Small intestine (tissue), 7 donors: ENCODE measurements around the gene TOM1. TPM values are rescaled to one million over a fixed set of nuclear protein-coding genes. Genes with fewer than 3 reads are reported as not detected.

Experiments
- DNase-seq, 2 donors: peaks; one replicate each; pipeline versions ENCODE4 v3.0.0 to v3.0.0-alpha.2; 2013
- FAIRE-seq: peaks from 2 replicates; lab custom pipeline; 2012; peaks lifted over from hg19 to GRCh38; lab: Jason Lieb, UNC
- H3K27ac ChIP-seq, 3 donors: one replicate each; pipeline ENCODE4 v1.5.1; 2013; ENCODE audit warnings: low read length in 2 of 3, mild to moderate bottlenecking in 2 of 3, control low read depth in 1 of 3, inconsistent platforms in 1 of 3, low read depth in 1 of 3, moderate library complexity in 1 of 3
- H3K27me3 ChIP-seq, 3 donors: one replicate each; pipeline ENCODE4 v1.6.1; 2013; ENCODE audit warnings: low read length in 3 of 3, inconsistent platforms in 1 of 3; ENCODE audit not compliant: control insufficient read depth in 3 of 3, insufficient read depth in 3 of 3
- H3K36me3 ChIP-seq, 3 donors: one replicate each; pipeline ENCODE4 v1.6.1; 2013; ENCODE audit warnings: low read length in 3 of 3, inconsistent platforms in 1 of 3, low read depth in 1 of 3, mild to moderate bottlenecking in 1 of 3, moderate library complexity in 1 of 3; ENCODE audit not compliant: control insufficient read depth in 3 of 3, insufficient read depth in 2 of 3
- H3K4me1 ChIP-seq, 3 donors: one replicate each; pipeline ENCODE4 v1.6.1; 2013; ENCODE audit warnings: low read length in 2 of 3, inconsistent platforms in 1 of 3, low read depth in 1 of 3, mild to moderate bottlenecking in 1 of 3, moderate library complexity in 1 of 3; ENCODE audit not compliant: control insufficient read depth in 3 of 3, insufficient read depth in 2 of 3
- H3K4me3 ChIP-seq, 3 donors: one replicate each; pipeline ENCODE4 v1.5.1; 2013; ENCODE audit warnings: low read length in 3 of 3, control low read depth in 1 of 3, inconsistent platforms in 1 of 3, low read depth in 1 of 3, mild to moderate bottlenecking in 1 of 3, moderate library complexity in 1 of 3
- H3K9me3 ChIP-seq, 2 donors: one replicate each; pipeline ENCODE4 v1.6.1; 2013; ENCODE audit warnings: low read depth in 1 of 2, low read length in 1 of 2; ENCODE audit not compliant: control insufficient read depth in 2 of 2, insufficient read depth in 1 of 2
- WGBS, 3 donors: extraction: QIAGEN DNeasy Blood & Tissue Kit; methylation state at CpG; one replicate each; pipeline ENCODE4 v1.1.7; 2013; 5-methylcytosine and 5-hydroxymethylcytosine counted together
- polyA plus RNA-seq, 4 donors: library from polyadenylated mRNA; stranded (reverse) in 3 of 4; unstranded in 1 of 4; fragments of 200-250 nt in 3 of 4; fragments of 120-200 nt in 1 of 4; gene quantifications; one replicate each; pipeline versions ENCODE4 v1.2.1 to v1.2.3, GENCODE V29; 2013
- donor health status: healthy with polysubstance abuse.
- donor health status: control.
- donor health status: control.
- donor health status: Bipolar disorder and iron deficiency.
- donor health status: healthy.

Gene TOM1
- polyA plus RNA-seq, 4 donors, result 46.6 to 112 (median 91.0) TPM

DNA sequence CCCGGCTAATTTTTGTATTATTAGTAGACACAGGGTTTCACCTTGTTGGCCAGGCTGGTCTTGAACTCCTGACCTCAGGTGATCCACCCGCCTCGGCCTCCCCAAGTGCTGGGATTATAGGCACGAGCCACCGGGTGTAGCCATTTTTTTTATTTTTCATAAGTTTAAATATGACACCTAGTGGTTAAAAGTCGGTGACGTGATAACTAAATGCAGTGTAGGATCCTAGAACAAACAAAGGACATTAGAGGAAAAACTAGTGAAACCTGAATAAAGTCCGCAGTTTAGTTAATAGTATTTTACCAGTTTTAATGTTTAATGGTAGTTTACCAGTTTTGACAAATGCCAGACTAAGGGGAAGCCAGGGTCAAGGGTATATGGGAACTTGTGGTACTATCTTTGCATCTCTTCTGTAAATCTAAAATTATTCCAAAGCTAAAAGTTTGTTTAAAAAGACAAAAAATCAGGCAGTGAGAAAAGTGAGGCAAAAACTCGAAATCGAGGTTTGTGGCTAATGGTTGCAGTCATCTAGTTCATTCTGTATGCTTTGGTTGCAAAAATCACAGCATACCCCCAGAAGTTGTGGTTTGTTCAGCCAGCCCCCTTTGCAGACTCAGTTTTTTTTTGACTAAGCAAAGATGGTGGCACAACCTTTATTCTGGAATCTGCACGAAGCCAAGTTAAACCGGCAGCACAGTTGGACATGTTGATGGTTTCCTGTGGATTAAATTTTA, 29.6 kb downstream of the TOM1 start:
- DNase-seq, result peak in 1 of 2 donors; percentile 37
- no peak overlapping the region for H3K4me3 ChIP-seq
- 60 to 70% (median 64%) methylated on average over 12 of the region's 12 CpGs for WGBS, 3 donors
- H3K27ac ChIP-seq, result peak overlapping the region in 1 of 3 donors; percentile 34
- H3K4me1 ChIP-seq, result peaks cover 0 to 47% (median 5%) of the 10 kb centered on the region in 3 donors
- H3K27me3 ChIP-seq, result no peaks in the 10 kb centered on the region
- peaks cover 6 to 75% (median 27%) of the 10 kb centered on the region in 3 donors for H3K36me3 ChIP-seq
- H3K9me3 ChIP-seq, result no peaks in the 10 kb centered on the region
- no peak for FAIRE-seq

DNA sequence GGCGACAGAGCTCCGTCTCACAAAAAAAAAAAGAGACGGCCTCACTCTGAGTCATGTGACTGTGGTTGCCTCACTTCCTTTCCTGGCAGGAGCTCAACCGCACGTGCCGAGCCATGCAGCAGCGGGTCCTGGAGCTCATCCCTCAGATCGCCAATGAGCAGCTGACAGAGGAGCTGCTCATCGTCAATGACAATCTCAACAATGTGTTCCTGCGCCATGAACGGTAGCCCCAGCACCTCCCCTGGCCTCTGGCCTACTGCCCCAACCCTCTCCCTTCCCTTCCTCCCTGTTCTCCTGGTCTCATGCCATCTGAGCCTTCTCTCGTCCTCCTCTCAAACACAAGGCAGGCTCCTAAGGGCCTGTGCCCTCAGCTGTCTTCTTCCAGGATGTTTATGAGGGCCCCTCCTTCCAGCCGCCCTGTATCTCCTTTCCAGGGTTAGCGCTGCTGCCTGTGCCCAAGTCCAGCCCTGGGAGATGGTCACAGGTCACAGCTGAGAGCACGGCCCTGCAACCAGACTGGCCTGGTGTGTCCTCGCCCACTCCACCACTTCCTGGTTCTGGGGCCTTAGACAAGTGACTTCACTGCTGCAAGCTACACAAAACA, 30.7 kb downstream of the TOM1 start:
- Histone ChIP-seq H3K4me1 (peaks cover 0 to 47% (median 5%) of the 10 kb centered on the region in 3 donors), H3K4me3 (no peak overlapping the region), H3K9me3 (no peaks in the 10 kb centered on the region), H3K27me3 (no peaks in the 10 kb centered on the region), H3K27ac (peak overlapping the region; percentile 52 to 80 (median 62)), H3K36me3 (peaks cover 8 to 78% (median 28%) of the 10 kb centered on the region in 3 donors)
- WGBS, 3 donors, result 46 to 75% (median 46%) methylated on average over 16 of the region's 16 CpGs
- DNase-seq (peak; percentile 29 to 64), FAIRE-seq (no peak)

DNA sequence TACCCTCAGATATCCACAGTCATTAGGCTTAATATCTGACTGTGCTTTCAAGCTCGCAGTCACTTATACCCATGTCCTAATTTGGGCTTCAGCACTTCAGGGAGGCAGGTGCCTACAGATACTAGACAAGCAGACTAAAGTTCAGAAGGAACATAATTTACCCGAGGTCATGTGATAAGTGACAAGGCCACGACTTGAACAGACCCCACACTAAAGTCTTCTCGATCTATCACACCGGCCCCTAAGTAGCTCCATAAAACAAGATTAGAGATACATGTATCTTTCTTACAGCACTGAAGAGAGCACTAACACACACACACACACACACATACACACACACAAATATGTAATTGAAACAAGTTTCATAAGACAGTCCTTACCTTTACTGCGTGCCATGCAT, 32.6 kb downstream of the TOM1 start:
- WGBS, 3 donors, result 27 to 69% (median 56%) methylated on average over 6 of the region's 6 CpGs
- Histone ChIP-seq H3K4me1 (peaks cover 0 to 47% (median 5%) of the 10 kb centered on the region in 3 donors), H3K36me3 (peaks cover 11 to 87% (median 25%) of the 10 kb centered on the region in 3 donors), H3K4me3 (no peak overlapping the region), H3K9me3 (no peaks in the 10 kb centered on the region), H3K27me3 (no peaks in the 10 kb centered on the region), H3K27ac (peak overlapping the region in 1 of 3 donors; percentile 44)
- DNase-seq, result peak in 1 of 2 donors; percentile 79
- no peak for FAIRE-seq

- 91 to 95% (median 91%) methylated on average over 7 of the region's 7 CpGs for WGBS, 3 donors
Measured at GRCh38 chr22:35333220-35333619, 33.5 kb downstream of the TOM1 start.

GRCh38 chr22:35334004-35334403, 34.3 kb downstream of the TOM1 start:
- Histone ChIP-seq H3K36me3 (peaks cover 11 to 89% (median 21%) of the 10 kb centered on the region in 3 donors), H3K4me3 (no peak overlapping the region), H3K27ac (no peak overlapping the region), H3K4me1 (peaks cover 0 to 36% (median 5%) of the 10 kb centered on the region in 3 donors), H3K9me3 (no peaks in the 10 kb centered on the region), H3K27me3 (no peaks in the 10 kb centered on the region)
- FAIRE-seq (no peak), DNase-seq (no peak)
- 61 to 71% (median 69%) methylated on average over 9 of the region's 9 CpGs for WGBS, 3 donors

More at GRCh38 chr22:35333220-35333619, 33.5 kb downstream of the TOM1 start:
- FAIRE-seq (no peak), DNase-seq (no peak)
- Histone ChIP-seq H3K27ac (peak overlapping the region in 1 of 3 donors; percentile 44), H3K27me3 (no peaks in the 10 kb centered on the region), H3K4me3 (no peak overlapping the region), H3K36me3 (peaks cover 11 to 88% (median 22%) of the 10 kb centered on the region in 3 donors), H3K9me3 (no peaks in the 10 kb centered on the region), H3K4me1 (peaks cover 0 to 42% (median 5%) of the 10 kb centered on the region in 3 donors)

GRCh38 chr22:35335468-35335867, 35.8 kb downstream of the TOM1 start:
- WGBS, 3 donors, result 82 to 89% (median 84%) methylated on average over 7 of the region's 7 CpGs
- DNase-seq, result no peak
- Histone ChIP-seq H3K36me3 (peaks cover 11 to 92% (median 22%) of the 10 kb centered on the region in 3 donors), H3K27ac (no peak overlapping the region), H3K4me1 (peaks cover 0 to 30% (median 3%) of the 10 kb centered on the region in 3 donors), H3K27me3 (no peaks in the 10 kb centered on the region), H3K9me3 (no peaks in the 10 kb centered on the region), H3K4me3 (no peak overlapping the region)
- no peak for FAIRE-seq

DNA sequence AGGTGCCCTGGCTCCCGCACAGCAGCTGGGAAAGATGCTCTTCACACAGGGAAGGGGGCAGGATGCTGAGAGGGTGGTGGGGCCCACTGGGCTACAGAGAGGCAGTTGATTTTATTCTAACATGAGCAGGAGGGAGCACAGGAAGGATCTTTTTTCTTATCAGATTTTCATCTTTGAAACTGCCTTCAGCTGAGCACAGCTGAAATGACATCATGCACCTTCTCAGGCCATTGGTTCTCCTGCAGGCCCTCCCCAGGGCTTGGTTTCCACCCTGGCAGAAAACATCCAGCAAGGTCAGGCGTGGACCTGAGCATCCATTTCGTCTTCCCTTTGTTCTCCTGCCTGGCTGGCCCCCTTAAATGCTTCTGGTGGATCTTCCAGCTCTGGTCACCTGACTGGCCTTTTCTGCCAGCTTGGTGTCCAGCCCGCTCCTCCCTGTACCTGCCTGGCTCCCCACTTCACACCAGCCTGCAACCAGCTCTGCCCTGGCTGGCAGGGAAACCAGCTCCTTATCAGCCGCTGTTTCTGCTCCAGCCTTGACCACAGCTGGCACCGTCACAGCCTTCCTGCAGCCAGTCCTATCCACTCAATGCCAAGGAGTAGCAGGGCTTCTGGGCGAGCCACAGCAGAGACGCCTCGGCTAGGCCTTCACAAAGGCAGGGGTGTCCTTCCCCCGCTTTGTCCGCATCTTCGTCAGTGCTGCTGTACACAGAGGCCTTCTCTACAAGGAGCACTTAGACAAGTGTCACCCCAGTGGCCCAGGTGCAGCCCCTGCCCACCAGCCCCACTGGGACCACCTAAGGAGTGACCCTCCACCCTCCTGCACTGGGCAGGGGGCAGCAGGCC, 36.5 kb downstream of the TOM1 start:
- Histone ChIP-seq H3K4me3 (no peak overlapping the region), H3K9me3 (no peaks in the 10 kb centered on the region), H3K36me3 (peaks cover 11 to 92% (median 25%) of the 10 kb centered on the region in 3 donors), H3K4me1 (peaks cover 0 to 23% (median 0%) of the 10 kb centered on the region in 3 donors), H3K27me3 (no peaks in the 10 kb centered on the region), H3K27ac (no peak overlapping the region)
- FAIRE-seq, result no peak
- 87 to 93% (median 88%) methylated on average over 12 of the region's 12 CpGs for WGBS, 3 donors
- DNase-seq, result no peak

DNA sequence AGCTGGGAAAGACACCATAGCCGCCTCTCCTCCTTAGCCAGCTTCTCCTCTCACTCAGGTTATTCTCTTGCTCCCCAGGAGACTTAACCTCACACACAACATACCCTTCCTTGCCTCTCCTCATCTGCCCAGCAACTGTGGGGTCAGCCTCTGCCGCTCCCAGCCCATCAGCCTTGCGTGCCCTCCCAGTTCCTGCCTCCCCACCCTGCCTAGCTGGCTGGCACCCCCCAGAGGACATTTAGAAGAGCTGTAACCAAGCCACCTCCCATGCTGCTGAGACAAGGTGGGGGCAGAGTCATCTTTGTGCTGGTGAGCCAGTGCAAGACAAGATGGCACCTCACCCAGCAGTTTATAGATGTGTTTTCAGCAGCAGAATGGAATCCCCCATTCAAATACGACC, 38.2 kb downstream of the TOM1 start:
- FAIRE-seq, result no peak
- DNase-seq, result no peak
- Histone ChIP-seq H3K9me3 (no peaks in the 10 kb centered on the region), H3K27ac (no peak overlapping the region), H3K27me3 (no peaks in the 10 kb centered on the region), H3K4me1 (peaks cover 0 to 8% (median 0%) of the 10 kb centered on the region in 3 donors), H3K36me3 (peaks cover 11 to 96% (median 24%) of the 10 kb centered on the region in 3 donors), H3K4me3 (no peak overlapping the region)
- WGBS, 3 donors, result 90 to 94% (median 91%) methylated on average over 4 of the region's 4 CpGs
